ENCODE data around the gene PLA2G2C.
"Not testable (repeated sequence)": the region's sequence is repeated elsewhere in the genome, so short reads cannot be mapped to it uniquely, and the experiment has no call there.

PLA2G2C gene

GRCh38 chr1:20223106-20223505, 36.8 kb upstream of the PLA2G2C start:
- Histone ChIP-seq H3K27ac (ENCODE audit: low read depth, low read length) (no peak overlapping the region), H3K9me3 (ENCODE audit: insufficient read depth, low read depth, low read length) (no peaks in the 10 kb centered on the region), H3K9ac (ENCODE audit: low read depth, low read length) (no peak overlapping the region), H3K4me1 (ENCODE audit: insufficient read depth, low read length) (peaks cover 5% of the 10 kb centered on the region; the same call in 1 of the 2 replicates), H3K27me3 (ENCODE audit: insufficient read depth, low read length) (peaks cover 24% of the 10 kb centered on the region), H3K36me3 (ENCODE audit: insufficient read depth, low read length) (no peaks in the 10 kb centered on the region), H3K4me3 (ENCODE audit: low read length) (no peak overlapping the region)
- 97% methylated on average over 2 of the region's 2 CpGs for WGBS

- peaks cover 21% of the 10 kb centered on the region for H3K27me3 ChIP-seq (ENCODE audit: insufficient read depth, low read length)
- no peaks in the 10 kb centered on the region for H3K36me3 ChIP-seq (ENCODE audit: insufficient read depth, low read length)
- no peak overlapping the region for H3K9ac ChIP-seq (ENCODE audit: low read depth, low read length)
- H3K9me3 ChIP-seq (ENCODE audit: insufficient read depth, low read depth, low read length) = no peaks in the 10 kb centered on the region; the same call in 1 of the 2 replicates
- H3K27ac ChIP-seq (ENCODE audit: low read depth, low read length) = no peak overlapping the region
- peaks cover 5% of the 10 kb centered on the region; the same call in 1 of the 2 replicates for H3K4me1 ChIP-seq (ENCODE audit: insufficient read depth, low read length)
- H3K4me3 ChIP-seq (ENCODE audit: low read length) = no peak overlapping the region
- WGBS = 84% methylated on average over 5 of the region's 5 CpGs
Measured at GRCh38 chr1:20220036-20220435, 33.7 kb upstream of the PLA2G2C start.

- peaks cover 11% of the 10 kb centered on the region for H3K27me3 ChIP-seq (ENCODE audit: insufficient read depth, low read length)
- not testable (repeated sequence) for H3K36me3 ChIP-seq (ENCODE audit: insufficient read depth, low read length); H3K4me3 ChIP-seq (ENCODE audit: low read length); H3K4me1 ChIP-seq (ENCODE audit: insufficient read depth, low read length); H3K9me3 ChIP-seq (ENCODE audit: insufficient read depth, low read depth, low read length); H3K9ac ChIP-seq (ENCODE audit: low read depth, low read length); H3K27ac ChIP-seq (ENCODE audit: low read depth, low read length)
- WGBS = 94% methylated on average over 6 of the region's 6 CpGs
Measured at GRCh38 chr1:20219053-20219452, 32.7 kb upstream of the PLA2G2C start.

GRCh38 chr1:20216574-20216973, 30.3 kb upstream of the PLA2G2C start:
- H3K27me3 ChIP-seq (ENCODE audit: insufficient read depth, low read length) = no peaks in the 10 kb centered on the region
- H3K36me3 ChIP-seq (ENCODE audit: insufficient read depth, low read length) = no peaks in the 10 kb centered on the region
- H3K4me3 ChIP-seq (ENCODE audit: low read length) = no peak overlapping the region
- H3K9me3 ChIP-seq (ENCODE audit: insufficient read depth, low read depth, low read length) = no peaks in the 10 kb centered on the region; the same call in 1 of the 2 replicates
- no peak overlapping the region for H3K27ac ChIP-seq (ENCODE audit: low read depth, low read length)
- H3K4me1 ChIP-seq (ENCODE audit: insufficient read depth, low read length) = peaks cover 6% of the 10 kb centered on the region
- WGBS = 85% methylated on average over 1 of the region's 1 CpG
- H3K9ac ChIP-seq (ENCODE audit: low read depth, low read length) = no peak overlapping the region

GRCh38 chr1:20215716-20216115, 29.4 kb upstream of the PLA2G2C start:
- Histone ChIP-seq H3K4me3 (ENCODE audit: low read length) (no peak overlapping the region), H3K27ac (ENCODE audit: low read depth, low read length) (no peak overlapping the region), H3K9me3 (ENCODE audit: insufficient read depth, low read depth, low read length) (no peaks in the 10 kb centered on the region; the same call in 1 of the 2 replicates), H3K9ac (ENCODE audit: low read depth, low read length) (no peak overlapping the region), H3K36me3 (ENCODE audit: insufficient read depth, low read length) (no peaks in the 10 kb centered on the region), H3K27me3 (ENCODE audit: insufficient read depth, low read length) (no peaks in the 10 kb centered on the region), H3K4me1 (ENCODE audit: insufficient read depth, low read length) (peaks cover 6% of the 10 kb centered on the region)
- 87% methylated on average over 5 of the region's 6 CpGs for WGBS

GRCh38 chr1:20212685-20213331, 26.5 kb upstream of the PLA2G2C start:
- Histone ChIP-seq H3K4me3 (ENCODE audit: low read length) (peak overlapping the region; percentile 29), H3K27ac (ENCODE audit: low read depth, low read length) (peak overlapping the region; percentile 50; the same call in 1 of the 2 replicates), H3K9ac (ENCODE audit: low read depth, low read length) (peak overlapping the region; percentile 46; the same call in 1 of the 2 replicates), H3K9me3 (ENCODE audit: insufficient read depth, low read depth, low read length) (no peaks in the 10 kb centered on the region; the same call in 1 of the 2 replicates), H3K27me3 (ENCODE audit: insufficient read depth, low read length) (no peaks in the 10 kb centered on the region), H3K4me1 (ENCODE audit: insufficient read depth, low read length) (peaks cover 6% of the 10 kb centered on the region), H3K36me3 (ENCODE audit: insufficient read depth, low read length) (no peaks in the 10 kb centered on the region)
- 25% methylated on average over 21 of the region's 21 CpGs for WGBS

GRCh38 chr1:20212085-20212684, 25.9 kb upstream of the PLA2G2C start:
- no peak overlapping the region for H3K4me3 ChIP-seq (ENCODE audit: low read length)
- H3K9ac ChIP-seq (ENCODE audit: low read depth, low read length) = no peak overlapping the region
- H3K27me3 ChIP-seq (ENCODE audit: insufficient read depth, low read length) = no peaks in the 10 kb centered on the region
- H3K4me1 ChIP-seq (ENCODE audit: insufficient read depth, low read length) = peaks cover 6% of the 10 kb centered on the region
- WGBS = 80% methylated on average over 10 of the region's 11 CpGs
- no peaks in the 10 kb centered on the region; the same call in 1 of the 2 replicates for H3K9me3 ChIP-seq (ENCODE audit: insufficient read depth, low read depth, low read length)
- no peaks in the 10 kb centered on the region for H3K36me3 ChIP-seq (ENCODE audit: insufficient read depth, low read length)
- H3K27ac ChIP-seq (ENCODE audit: low read depth, low read length) = no peak overlapping the region

- Histone ChIP-seq H3K4me3 (ENCODE audit: low read length) (no peak overlapping the region), H3K4me1 (ENCODE audit: insufficient read depth, low read length) (peaks cover 6% of the 10 kb centered on the region)
Measured at GRCh38 chr1:20211511-20211931, 25.2 kb upstream of the PLA2G2C start.

GRCh38 chr1:20210736-20211460, 24.6 kb upstream of the PLA2G2C start:
- H3K9ac ChIP-seq (ENCODE audit: low read depth, low read length) = no peak overlapping the region
- H3K36me3 ChIP-seq (ENCODE audit: insufficient read depth, low read length) = no peaks in the 10 kb centered on the region
- H3K4me3 ChIP-seq (ENCODE audit: low read length) = no peak overlapping the region
- H3K27me3 ChIP-seq (ENCODE audit: insufficient read depth, low read length) = no peaks in the 10 kb centered on the region
- WGBS = 94% methylated on average over 10 of the region's 10 CpGs
- H3K27ac ChIP-seq (ENCODE audit: low read depth, low read length) = no peak overlapping the region
- peaks cover 6% of the 10 kb centered on the region for H3K4me1 ChIP-seq (ENCODE audit: insufficient read depth, low read length)
- H3K9me3 ChIP-seq (ENCODE audit: insufficient read depth, low read depth, low read length) = no peaks in the 10 kb centered on the region

More at GRCh38 chr1:20211511-20211931, 25.2 kb upstream of the PLA2G2C start:
- Histone ChIP-seq H3K27ac (ENCODE audit: low read depth, low read length) (no peak overlapping the region), H3K27me3 (ENCODE audit: insufficient read depth, low read length) (no peaks in the 10 kb centered on the region), H3K9me3 (ENCODE audit: insufficient read depth, low read depth, low read length) (no peaks in the 10 kb centered on the region; the same call in 1 of the 2 replicates), H3K9ac (ENCODE audit: low read depth, low read length) (no peak overlapping the region), H3K36me3 (ENCODE audit: insufficient read depth, low read length) (no peaks in the 10 kb centered on the region)
- 69% methylated on average over 4 of the region's 4 CpGs for WGBS

- no peak overlapping the region for H3K4me3 ChIP-seq (ENCODE audit: low read length)
- no peaks in the 10 kb centered on the region for H3K36me3 ChIP-seq (ENCODE audit: insufficient read depth, low read length)
- 83% methylated on average over 4 of the region's 4 CpGs for WGBS
- no peaks in the 10 kb centered on the region for H3K9me3 ChIP-seq (ENCODE audit: insufficient read depth, low read depth, low read length)
- no peaks in the 10 kb centered on the region for H3K27me3 ChIP-seq (ENCODE audit: insufficient read depth, low read length)
- no peak overlapping the region for H3K27ac ChIP-seq (ENCODE audit: low read depth, low read length)
- peaks cover 6% of the 10 kb centered on the region for H3K4me1 ChIP-seq (ENCODE audit: insufficient read depth, low read length)
- no peak overlapping the region for H3K9ac ChIP-seq (ENCODE audit: low read depth, low read length)
Measured at GRCh38 chr1:20209471-20209870, 23.2 kb upstream of the PLA2G2C start.

GRCh38 chr1:20207546-20207945, 21.2 kb upstream of the PLA2G2C start:
- H3K4me1 ChIP-seq (ENCODE audit: insufficient read depth, low read length) = no peaks in the 10 kb centered on the region

More at GRCh38 chr1:20207546-20207945, 21.2 kb upstream of the PLA2G2C start:
- Histone ChIP-seq H3K4me3 (ENCODE audit: low read length) (no peak overlapping the region), H3K27me3 (ENCODE audit: insufficient read depth, low read length) (no peaks in the 10 kb centered on the region), H3K9me3 (ENCODE audit: insufficient read depth, low read depth, low read length) (no peaks in the 10 kb centered on the region), H3K9ac (ENCODE audit: low read depth, low read length) (no peak overlapping the region), H3K36me3 (ENCODE audit: insufficient read depth, low read length) (no peaks in the 10 kb centered on the region), H3K27ac (ENCODE audit: low read depth, low read length) (no peak overlapping the region)
- WGBS = 94% methylated on average over 4 of the region's 4 CpGs
